ENCODE measurements around the gene PADI2.

PADI2 gene

GRCh38 chr1:17080880-17081279 lies 38.4 kb downstream of the PADI2 start:
- no peak for DNase-seq

GRCh38 chr1:17080085-17080759 lies 39.0 kb downstream of the PADI2 start:
- DNase-seq, result no peak

GRCh38 chr1:17078991-17079868 lies 40.0 kb downstream of the PADI2 start:
- no peak for DNase-seq

GRCh38 chr1:17075470-17076255 lies 43.6 kb downstream of the PADI2 start:
- DNase-seq, result peak in 1 of 5 experiments; percentile 70

- no peak for DNase-seq
Observed at GRCh38 chr1:17071794-17072193, 47.5 kb downstream of the PADI2 start.

GRCh38 chr1:17070163-17070525 lies 49.1 kb downstream of the PADI2 start:
- no peak for DNase-seq

- DNase-seq, result no peak
Observed at GRCh38 chr1:17069452-17070162, 49.6 kb downstream of the PADI2 start.

GRCh38 chr1:17068789-17069188 lies 50.5 kb downstream of the PADI2 start:
- DNase-seq, result no peak

GRCh38 chr1:17067465-17068240 lies 51.6 kb downstream of the PADI2 start:
- no peak for DNase-seq

- DNase-seq, result no peak
Observed at GRCh38 chr1:17067069-17067426, 52.2 kb downstream of the PADI2 start.

GRCh38 chr1:17066361-17067068 lies 52.7 kb downstream of the PADI2 start:
- no peak for DNase-seq

GRCh38 chr1:17065666-17066065 lies 53.6 kb downstream of the PADI2 start:
- DNase-seq, result no peak

GRCh38 chr1:17062751-17063150 lies 56.5 kb downstream of the PADI2 start:
- DNase-seq, result peak in 1 of 5 experiments; percentile 26

- DNase-seq, result no peak
Observed at GRCh38 chr1:17061892-17062291, 57.4 kb downstream of the PADI2 start.

GRCh38 chr1:17061486-17061885 lies 57.8 kb downstream of the PADI2 start:
- DNase-seq, result no peak

- no peak for DNase-seq
Observed at GRCh38 chr1:17060306-17060749, 58.9 kb downstream of the PADI2 start.

GRCh38 chr1:17059391-17060305 lies 59.6 kb downstream of the PADI2 start:
- DNase-seq, result peak in 1 of 5 experiments; percentile 43

- no peak for DNase-seq
Observed at GRCh38 chr1:17056551-17056950, 62.7 kb downstream of the PADI2 start.

GRCh38 chr1:17055801-17056200 lies 63.5 kb downstream of the PADI2 start:
- no peak for DNase-seq
